ENCODE results near the gene IL20RB. TPM values are rescaled to one million over a fixed set of nuclear protein-coding genes. Genes with fewer than 3 reads are reported as not detected.

The IL20RB gene
- total and polyA plus RNA-seq, 2 of the 13 experiments (the other 11 are each of a cell fraction or from before 2014, with no cell fraction given) = 0.22 to 0.32 TPM

- BruUV-seq (replicated peaks) = no TSS peak
- in situ Hi-C loops (cut with HindIII; ENCODE audit: extremely low pct_ligation_motif_present, low pct_unique_long_range_greater_than_20kb) = no loop called here
- H3K9ac ChIP-seq (ENCODE audit: insufficient read depth, low read depth, low read length) = no peak overlapping the region
- POLR2A ChIA-PET = no interaction called here
- no peak for FAIRE-seq
- no peak overlapping the region for H2AFZ ChIP-seq (ENCODE audit: low read length)
- intact Hi-C loops (cut with micrococcal nuclease; ENCODE audit: unreplicated experiment) = no loop called here
- H3K4me2 ChIP-seq (ENCODE audit: low read depth, low read length) = no peak overlapping the region
- no peaks in the 10 kb centered on the region for H3K79me2 ChIP-seq (ENCODE audit: insufficient read depth, low read length)
- 4% methylated on average over 4 of the region's 4 CpGs for WGBS (ENCODE audit: low lambda C conversion rate)
- ATAC-seq = no peak
- H3K4me3 ChIP-seq (replicated peaks in 1 of 3; ENCODE audit: insufficient read depth in 1 of 3, low read depth in 2 of 3, low read length in 3 of 3) = no peak overlapping the region
- no peak for DNase-seq (ENCODE audit: low spot score)
- H3K9me3 ChIP-seq (ENCODE audit: low read length) = no peaks in the 10 kb centered on the region
- no peaks in the 10 kb centered on the region for H3K27me3 ChIP-seq (ENCODE audit: control insufficient read depth in 1 of 2, insufficient read depth in 2 of 2, low read length in 2 of 2)
- H3K36me3 ChIP-seq (replicated peaks in 1 of 2; ENCODE audit: control insufficient read depth in 1 of 2, insufficient read depth in 2 of 2, low read length in 2 of 2) = no peaks in the 10 kb centered on the region
- CTCF ChIA-PET (ENCODE audit: low intra/inter-chr PET ratio, low total read pairs) = no interaction called here
- H3K27ac ChIP-seq (ENCODE audit: extremely low read length, insufficient read depth, low read length) = no peak overlapping the region
- no peaks in the 10 kb centered on the region for H3K4me1 ChIP-seq (ENCODE audit: insufficient read depth, low read length)
- H4K20me1 ChIP-seq (ENCODE audit: insufficient read depth, low read length) = no peaks in the 10 kb centered on the region
- no peak for TF ChIP-seq ZBTB4 (CRISPR knock-in tag; IDR thresholded peaks at IDR 0.05; ENCODE audit: borderline replicate concordance)
- TF ChIP-seq PITX1 (CRISPR knock-in tag; IDR thresholded peaks at IDR 0.05) = no peak
- no peak for TF ChIP-seq ZNF597 (CRISPR knock-in tag; IDR thresholded peaks at IDR 0.05)
- TF ChIP-seq ETV5 (CRISPR knock-in tag; IDR thresholded peaks at IDR 0.05; ENCODE audit: borderline replicate concordance) = no peak
- TF ChIP-seq, protein P1, sequence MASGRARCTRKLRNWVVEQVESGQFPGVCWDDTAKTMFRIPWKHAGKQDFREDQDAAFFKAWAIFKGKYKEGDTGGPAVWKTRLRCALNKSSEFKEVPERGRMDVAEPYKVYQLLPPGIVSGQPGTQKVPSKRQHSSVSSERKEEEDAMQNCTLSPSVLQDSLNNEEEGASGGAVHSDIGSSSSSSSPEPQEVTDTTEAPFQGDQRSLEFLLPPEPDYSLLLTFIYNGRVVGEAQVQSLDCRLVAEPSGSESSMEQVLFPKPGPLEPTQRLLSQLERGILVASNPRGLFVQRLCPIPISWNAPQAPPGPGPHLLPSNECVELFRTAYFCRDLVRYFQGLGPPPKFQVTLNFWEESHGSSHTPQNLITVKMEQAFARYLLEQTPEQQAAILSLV (CRISPR knock-in tag; IDR thresholded peaks at IDR 0.05; ENCODE audit: borderline replicate concordance) = no peak
- no peak for TF ChIP-seq ZBTB3 (CRISPR knock-in tag; IDR thresholded peaks at IDR 0.05; ENCODE audit: borderline replicate concordance, low read depth)
- no peak for TF ChIP-seq HMG20B (CRISPR knock-in tag; conservative IDR thresholded peaks at IDR 0.05)
- TF ChIP-seq, protein P2, sequence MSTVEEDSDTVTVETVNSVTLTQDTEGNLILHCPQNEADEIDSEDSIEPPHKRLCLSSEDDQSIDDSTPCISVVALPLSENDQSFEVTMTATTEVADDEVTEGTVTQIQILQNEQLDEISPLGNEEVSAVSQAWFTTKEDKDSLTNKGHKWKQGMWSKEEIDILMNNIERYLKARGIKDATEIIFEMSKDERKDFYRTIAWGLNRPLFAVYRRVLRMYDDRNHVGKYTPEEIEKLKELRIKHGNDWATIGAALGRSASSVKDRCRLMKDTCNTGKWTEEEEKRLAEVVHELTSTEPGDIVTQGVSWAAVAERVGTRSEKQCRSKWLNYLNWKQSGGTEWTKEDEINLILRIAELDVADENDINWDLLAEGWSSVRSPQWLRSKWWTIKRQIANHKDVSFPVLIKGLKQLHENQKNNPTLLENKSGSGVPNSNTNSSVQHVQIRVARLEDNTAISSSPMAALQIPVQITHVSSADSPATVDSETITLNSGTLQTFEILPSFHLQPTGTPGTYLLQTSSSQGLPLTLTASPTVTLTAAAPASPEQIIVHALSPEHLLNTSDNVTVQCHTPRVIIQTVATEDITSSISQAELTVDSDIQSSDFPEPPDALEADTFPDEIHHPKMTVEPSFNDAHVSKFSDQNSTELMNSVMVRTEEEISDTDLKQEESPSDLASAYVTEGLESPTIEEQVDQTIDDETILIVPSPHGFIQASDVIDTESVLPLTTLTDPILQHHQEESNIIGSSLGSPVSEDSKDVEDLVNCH (CRISPR knock-in tag; IDR thresholded peaks at IDR 0.05) = no peak
- TF ChIP-seq SIX1 (CRISPR knock-in tag; IDR thresholded peaks at IDR 0.05; ENCODE audit: borderline replicate concordance) = no peak
- no peak for TF ChIP-seq RFXAP (CRISPR knock-in tag; IDR thresholded peaks at IDR 0.05; ENCODE audit: borderline replicate concordance)
- TF ChIP-seq NCOA2 (CRISPR knock-in tag; IDR thresholded peaks at IDR 0.05) = no peak
- TF ChIP-seq FIP1L1 (IDR thresholded peaks at IDR 0.05; ENCODE audit: borderline replicate concordance, insufficient read depth, low read depth, low read length) = no peak
- TF ChIP-seq RNF2 (conservative IDR thresholded peaks at IDR 0.05; ENCODE audit: low read depth) = no peak
- no peak for TF ChIP-seq ZNF34 (CRISPR knock-in tag; IDR thresholded peaks at IDR 0.05; ENCODE audit: borderline replicate concordance)
- no peak for TF ChIP-seq ZKSCAN8 (CRISPR knock-in tag; IDR thresholded peaks at IDR 0.05; ENCODE audit: borderline replicate concordance)
- TF ChIP-seq HDAC1 (CRISPR knock-in tag; IDR thresholded peaks at IDR 0.05) = no peak
- TF ChIP-seq SRF (IDR thresholded peaks at IDR 0.05; ENCODE audit: low read depth, low read length) = no peak
- TF ChIP-seq HHEX (CRISPR knock-in tag; IDR thresholded peaks at IDR 0.05) = no peak
- TF ChIP-seq RBFOX2 (IDR thresholded peaks at IDR 0.05; ENCODE audit: low read depth, low read length) = no peak
Measured at GRCh38 chr3:137041686-137042085, 83.9 kb downstream of the IL20RB start.

Measured in HepG2 (cell line).